Natural killer cell (primary cell): Measurements from ENCODE around the gene PLAGL1. TPM values are rescaled to one million over a fixed set of nuclear protein-coding genes. Genes with fewer than 3 reads are reported as not detected.

Source experiments
- ATAC-seq, 3 donors: fragments of 150-1000 bp in 2 of 3; fragments of 200-7000 bp in 1 of 3; cut with Tn5 transposase; 1 replicate in 1 of 3; 2 replicates in 2 of 3; pipeline ENCODE4 v1.10.0; 2021; ENCODE audit warnings: mild to moderate bottlenecking in 2 of 3, moderate library complexity in 2 of 3
- DNase-seq, 2 donors: peaks; one replicate each; pipeline versions ENCODE4 v3.0.0 to v3.0.0-alpha.2; 2013 to 2021; ENCODE audit warnings: mixed read lengths in 1 of 2
- H3K27ac ChIP-seq: one replicate; pipeline ENCODE4 v1.5.1; 2013; ENCODE audit warnings: mild to moderate bottlenecking, low read length
- H3K27me3 ChIP-seq: one replicate; pipeline ENCODE4 v1.6.1; 2013; ENCODE audit warnings: low read length; ENCODE audit not compliant: control insufficient read depth, insufficient read depth
- H3K36me3 ChIP-seq: one replicate; pipeline ENCODE4 v1.6.1; 2013; ENCODE audit warnings: low read length; ENCODE audit not compliant: control insufficient read depth, insufficient read depth
- H3K4me1 ChIP-seq: one replicate; pipeline ENCODE4 v1.6.1; 2013; ENCODE audit warnings: low read length; ENCODE audit not compliant: control insufficient read depth, insufficient read depth
- H3K4me3 ChIP-seq: one replicate; pipeline ENCODE4 v1.5.1; 2013; ENCODE audit warnings: low read length
- H3K9me3 ChIP-seq: one replicate; pipeline ENCODE4 v1.6.1; 2013; ENCODE audit warnings: low read length; ENCODE audit not compliant: control insufficient read depth, insufficient read depth
- H3K27ac Mint-ChIP-seq, 2 donors: one replicate each; pipeline ENCODE4 v1.8.0; 2022; ENCODE audit warnings: mild to moderate bottlenecking in 2 of 2, mixed read lengths in 2 of 2, moderate library complexity in 1 of 2
- H3K27me3 Mint-ChIP-seq, 2 donors: one replicate each; pipeline ENCODE4 v1.8.0; 2022; ENCODE audit warnings: low read depth in 2 of 2, mixed read lengths in 2 of 2
- H3K36me3 Mint-ChIP-seq: one replicate; pipeline ENCODE4 v1.8.0; 2022; ENCODE audit warnings: mixed read lengths
- H3K4me1 Mint-ChIP-seq, 2 donors: one replicate each; pipeline ENCODE4 v1.8.0; 2022; ENCODE audit warnings: mixed read lengths in 2 of 2
- H3K4me3 Mint-ChIP-seq: one replicate; pipeline ENCODE4 v1.8.0; 2022; ENCODE audit warnings: mild to moderate bottlenecking, moderate library complexity, mixed read lengths
- H3K9me3 Mint-ChIP-seq, 2 donors: one replicate each; pipeline ENCODE4 v1.8.0; 2022; ENCODE audit warnings: mixed read lengths in 2 of 2
- CTCF ChIP-seq: fragments of 200-600 bp; IDR thresholded peaks from one replicate; pipeline ENCODE4 v1.8.0; 2022; ENCODE audit warnings: antibody characterized with exemption
- WGBS: methylation state at CpG from one replicate; pipeline ENCODE4 v1.1.7; 2013; ENCODE audit warnings: missing lambda C conversion rate; ENCODE audit not compliant: insufficient coverage; 5-methylcytosine and 5-hydroxymethylcytosine counted together
- intact Hi-C: fragments of 100-400 bp; cut with micrococcal nuclease; formaldehyde crosslinking; loops from one replicate; pipeline ENCODE4 v1.14.2; 2022
- total RNA-seq, 4 donors: library from RNA; stranded (reverse); fragments of 120-200 nt in 1 of 4; gene quantifications; one replicate each; pipeline versions ENCODE4 v1.2.3 to v1.2.4, GENCODE V29; 2013 to 2022

Gene PLAGL1
- total RNA-seq, 3 donors from 2014 or later (not counting 1 experiment from before 2014, with no cell fraction given) = 4.9 to 12.2 (median 6.8) TPM

GRCh38 chr6:143986463-143987065 lies 21.5 kb downstream of the PLAGL1 start:
- Histone ChIP-seq H3K36me3 (no peaks in the 10 kb centered on the region), H3K4me3 (no peak overlapping the region), H3K9me3 (no peaks in the 10 kb centered on the region), H3K4me1 (no peaks in the 10 kb centered on the region), H3K27me3 (no peaks in the 10 kb centered on the region), H3K27ac (no peak overlapping the region)
- intact Hi-C loops = no loop called here
- H3K4me3 Mint-ChIP-seq = no peak overlapping the region
- H3K9me3 Mint-ChIP-seq = no peaks in the 10 kb centered on the region
- TF ChIP-seq CTCF = no peak
- H3K27ac Mint-ChIP-seq = no peak overlapping the region
- DNase-seq (no peak), ATAC-seq (no peak)
- 92% methylated on average over 4 of the region's 5 CpGs for WGBS
- H3K27me3 Mint-ChIP-seq = peaks cover 0 to 5% of the 10 kb centered on the region in 2 donors
- no peaks in the 10 kb centered on the region for H3K4me1 Mint-ChIP-seq
- no peaks in the 10 kb centered on the region for H3K36me3 Mint-ChIP-seq

GRCh38 chr6:143984666-143985065 lies 23.4 kb downstream of the PLAGL1 start:
- H3K27ac ChIP-seq = no peak overlapping the region
- Mint-ChIP-seq H3K27me3 (no peaks in the 10 kb centered on the region), H3K27ac (no peak overlapping the region), H3K9me3 (no peaks in the 10 kb centered on the region), H3K36me3 (no peaks in the 10 kb centered on the region), H3K4me3 (no peak overlapping the region), H3K4me1 (no peaks in the 10 kb centered on the region)
- no peaks in the 10 kb centered on the region for H3K27me3 ChIP-seq
- no peak for ATAC-seq
- no peaks in the 10 kb centered on the region for H3K4me1 ChIP-seq
- no peak for DNase-seq
- H3K36me3 ChIP-seq = no peaks in the 10 kb centered on the region
- 100% methylated on average over 1 of the region's 2 CpGs for WGBS
- no peaks in the 10 kb centered on the region for H3K9me3 ChIP-seq
- TF ChIP-seq CTCF = no peak
- intact Hi-C loops = no loop called here
- no peak overlapping the region for H3K4me3 ChIP-seq

- Histone ChIP-seq H3K4me3 (no peak overlapping the region), H3K4me1 (no peaks in the 10 kb centered on the region), H3K36me3 (no peaks in the 10 kb centered on the region), H3K27ac (no peak overlapping the region), H3K27me3 (no peaks in the 10 kb centered on the region), H3K9me3 (no peaks in the 10 kb centered on the region)
- intact Hi-C loops = no loop called here
- no peak overlapping the region for H3K27ac Mint-ChIP-seq
- ATAC-seq (no peak), DNase-seq (no peak)
- H3K36me3 Mint-ChIP-seq = no peaks in the 10 kb centered on the region
- H3K9me3 Mint-ChIP-seq = no peaks in the 10 kb centered on the region
- TF ChIP-seq CTCF = no peak
- H3K4me3 Mint-ChIP-seq = no peak overlapping the region
- WGBS = 81% methylated on average over 2 of the region's 2 CpGs
- no peaks in the 10 kb centered on the region for H3K27me3 Mint-ChIP-seq
- no peaks in the 10 kb centered on the region for H3K4me1 Mint-ChIP-seq
Measured at GRCh38 chr6:143982968-143983367, 25.1 kb downstream of the PLAGL1 start.

GRCh38 chr6:143980921-143981320 lies 27.1 kb downstream of the PLAGL1 start:
- no peak overlapping the region for H3K27ac ChIP-seq
- WGBS = no CpG with 5 or more reads among the region's 1 CpG
- intact Hi-C loops = no loop called here

More at GRCh38 chr6:143980921-143981320, 27.1 kb downstream of the PLAGL1 start:
- TF ChIP-seq CTCF = no peak
- Histone ChIP-seq H3K9me3 (no peaks in the 10 kb centered on the region), H3K36me3 (no peaks in the 10 kb centered on the region), H3K4me1 (no peaks in the 10 kb centered on the region), H3K4me3 (no peak overlapping the region), H3K27me3 (no peaks in the 10 kb centered on the region)
- no peak overlapping the region for H3K4me3 Mint-ChIP-seq
- DNase-seq = no peak
- H3K27ac Mint-ChIP-seq = no peak overlapping the region
- no peak for ATAC-seq
- H3K4me1 Mint-ChIP-seq = no peaks in the 10 kb centered on the region
- H3K27me3 Mint-ChIP-seq = no peaks in the 10 kb centered on the region
- H3K9me3 Mint-ChIP-seq = no peaks in the 10 kb centered on the region
- no peaks in the 10 kb centered on the region for H3K36me3 Mint-ChIP-seq
